Putamen (tissue), 1 donor: Measurements from ENCODE around the gene RAPGEF1.
"Not testable (repeated sequence)": the region's sequence is repeated elsewhere in the genome, so short reads cannot be mapped to it uniquely, and the experiment has no call there.

ENCODE experiments used
- DNase-seq: peaks from one replicate; pipeline ENCODE4 v3.0.0-alpha.2; 2016; ENCODE audit warnings: low spot score

The RAPGEF1 gene

DNA sequence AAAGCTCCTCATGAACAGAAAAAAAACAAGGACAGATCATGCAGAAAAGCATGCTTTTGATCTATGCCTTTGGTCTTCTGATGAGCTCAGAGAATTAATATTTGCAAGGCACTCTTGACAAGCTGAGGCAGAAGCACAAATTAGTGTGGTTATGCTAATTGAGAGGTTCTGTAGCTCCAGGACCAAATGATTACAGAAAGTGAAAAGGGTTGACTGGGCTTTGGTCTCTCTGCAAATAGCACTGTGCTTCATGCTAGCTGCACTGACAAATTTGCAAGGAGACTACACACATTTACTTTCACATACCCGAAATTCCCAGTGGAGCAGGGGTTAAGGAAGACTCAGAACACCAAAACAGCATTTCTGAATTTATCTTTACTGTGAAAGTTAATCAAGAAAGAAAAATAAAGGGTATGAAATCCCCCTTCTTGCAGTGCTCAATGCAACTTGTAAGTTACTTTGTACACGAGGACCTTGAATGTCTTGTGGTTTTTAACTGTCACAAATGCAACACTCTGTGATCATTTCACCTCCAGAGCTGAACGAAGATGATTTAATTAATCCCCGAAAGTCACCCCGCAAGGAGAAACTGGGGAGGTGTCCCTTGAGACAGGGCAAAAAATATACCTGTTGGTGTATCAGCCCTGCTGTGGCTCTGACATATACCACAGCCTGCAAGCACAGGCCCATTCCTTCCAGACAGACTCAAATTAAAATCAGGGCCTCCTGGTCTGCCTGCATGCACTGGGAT, 11.9 kb downstream of the RAPGEF1 start:
- DNase-seq, result no peak

DNA sequence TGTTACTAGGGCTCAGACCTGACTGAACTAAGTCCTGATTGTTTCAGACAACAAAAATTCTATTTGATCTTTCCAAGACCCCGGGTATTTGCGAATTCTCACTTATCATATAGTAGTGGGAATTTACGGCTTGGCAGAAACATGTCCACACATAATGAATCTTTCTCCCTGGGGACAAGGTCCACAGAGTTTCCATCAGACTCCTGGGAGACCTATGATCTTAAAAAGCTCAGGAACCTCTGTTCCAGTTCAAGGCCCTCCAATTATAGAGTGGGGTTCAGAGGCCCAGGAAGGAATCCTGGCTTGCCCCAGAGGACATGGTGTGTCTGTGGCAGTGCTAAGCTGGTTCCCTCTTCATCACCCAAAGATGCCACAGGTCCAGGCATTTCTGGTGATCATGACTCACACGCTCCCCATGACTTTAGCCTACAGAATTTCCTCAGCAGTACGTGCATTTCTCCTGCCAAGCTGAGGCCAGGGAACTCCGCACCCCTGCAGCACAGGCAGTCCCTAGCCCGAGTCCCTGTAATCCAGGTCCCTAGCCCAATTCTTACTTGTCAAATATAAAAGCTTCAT, 12.6 kb downstream of the RAPGEF1 start:
- DNase-seq, result no peak

DNA sequence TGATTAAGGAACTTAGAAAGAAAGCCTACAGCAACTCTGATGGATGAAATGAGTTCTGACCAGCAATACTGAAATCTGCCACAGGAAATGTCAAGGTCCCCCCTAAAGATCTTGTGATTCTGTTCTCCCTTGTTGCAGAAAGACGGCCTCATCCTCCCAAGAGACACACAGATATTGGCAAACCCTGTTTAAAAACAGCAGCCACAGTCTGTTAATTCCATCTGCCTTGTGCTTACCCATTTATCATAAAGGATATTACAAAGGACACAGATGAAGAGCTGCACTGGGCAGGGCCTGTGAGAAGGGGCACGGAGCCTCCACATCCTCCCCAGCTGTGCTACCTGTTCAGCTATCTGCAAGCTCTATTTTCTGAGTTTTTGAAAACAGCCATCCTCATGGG, 15.2 kb downstream of the RAPGEF1 start:
- DNase-seq, result no peak

DNA sequence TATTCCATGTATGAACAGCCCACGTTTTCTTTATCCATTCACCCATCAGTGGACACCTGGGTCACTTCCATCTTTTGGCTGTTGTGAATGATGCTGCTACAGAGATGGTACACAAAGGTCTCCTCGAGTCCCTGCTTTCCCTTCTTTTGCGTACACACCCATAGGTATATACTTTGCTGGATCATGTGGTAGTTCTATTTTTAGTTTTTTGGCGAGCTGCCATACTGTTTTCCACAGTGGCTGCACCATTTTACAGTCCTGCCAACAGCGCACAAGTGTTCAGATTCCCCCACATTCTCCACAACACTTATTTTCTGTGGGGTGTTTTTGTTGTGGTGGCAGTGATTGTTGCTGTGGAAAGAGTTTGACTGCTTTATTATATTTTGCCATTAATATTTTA, 16.2 kb downstream of the RAPGEF1 start:
- no peak for DNase-seq

DNA sequence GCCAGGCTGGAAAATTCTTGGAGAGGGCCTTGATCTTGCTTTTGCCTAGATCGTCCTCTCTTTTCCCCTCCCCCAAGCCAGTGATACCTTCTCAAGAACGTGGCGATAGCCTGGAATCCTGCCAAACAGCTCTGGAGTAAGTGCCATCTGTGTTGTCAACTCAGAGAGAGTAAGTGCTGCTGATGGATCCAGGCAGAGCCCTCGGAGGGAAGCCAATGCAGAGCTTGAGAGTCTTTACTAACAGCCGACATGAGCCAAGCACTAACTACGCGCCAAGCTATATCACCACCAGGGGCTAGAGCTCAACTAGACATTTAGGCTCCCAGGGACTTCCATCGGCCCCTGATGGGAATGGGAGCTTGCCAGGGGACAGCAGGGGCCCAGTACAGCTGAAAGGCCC, 17.6 kb downstream of the RAPGEF1 start:
- DNase-seq, result no peak

DNA sequence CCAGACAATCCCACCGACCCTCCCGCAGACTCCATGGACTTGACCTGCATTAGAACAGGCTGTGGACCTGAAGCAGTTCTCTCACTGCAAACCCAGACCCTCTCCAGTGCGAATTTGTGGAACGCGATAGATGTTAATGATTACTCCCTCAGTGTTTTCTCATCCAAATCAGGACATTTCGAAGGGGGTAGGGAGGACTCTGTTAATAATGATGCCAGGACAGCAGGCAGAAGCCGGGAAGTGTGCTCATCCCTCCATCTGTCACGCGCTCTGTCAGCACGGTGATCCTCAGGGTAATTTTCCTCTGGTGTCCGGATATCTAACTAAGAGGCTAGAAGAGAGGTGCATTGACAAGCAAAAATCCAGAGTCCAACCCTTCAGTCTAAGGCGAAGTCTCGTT, 18.8 kb downstream of the RAPGEF1 start:
- DNase-seq, result no peak

DNA sequence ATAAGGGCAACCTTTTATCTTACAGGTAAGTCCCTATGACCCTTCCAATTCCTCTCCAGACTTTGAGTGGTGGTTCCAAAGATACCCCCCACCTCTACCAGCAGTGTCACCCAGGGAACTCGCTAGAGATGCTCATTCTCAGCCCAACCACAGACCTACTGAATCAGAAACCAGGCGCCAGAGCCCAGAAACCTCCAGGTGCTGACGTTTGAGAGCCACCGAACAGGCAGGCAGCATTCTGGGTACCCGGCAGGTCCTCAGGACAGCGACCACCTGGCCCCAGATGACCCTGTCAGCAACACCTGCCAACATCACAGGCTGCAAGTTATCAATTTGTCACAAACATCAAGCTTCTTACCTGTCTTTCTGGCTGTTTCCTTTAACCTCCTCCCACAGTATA, 19.5 kb downstream of the RAPGEF1 start:
- DNase-seq, result no peak

DNA sequence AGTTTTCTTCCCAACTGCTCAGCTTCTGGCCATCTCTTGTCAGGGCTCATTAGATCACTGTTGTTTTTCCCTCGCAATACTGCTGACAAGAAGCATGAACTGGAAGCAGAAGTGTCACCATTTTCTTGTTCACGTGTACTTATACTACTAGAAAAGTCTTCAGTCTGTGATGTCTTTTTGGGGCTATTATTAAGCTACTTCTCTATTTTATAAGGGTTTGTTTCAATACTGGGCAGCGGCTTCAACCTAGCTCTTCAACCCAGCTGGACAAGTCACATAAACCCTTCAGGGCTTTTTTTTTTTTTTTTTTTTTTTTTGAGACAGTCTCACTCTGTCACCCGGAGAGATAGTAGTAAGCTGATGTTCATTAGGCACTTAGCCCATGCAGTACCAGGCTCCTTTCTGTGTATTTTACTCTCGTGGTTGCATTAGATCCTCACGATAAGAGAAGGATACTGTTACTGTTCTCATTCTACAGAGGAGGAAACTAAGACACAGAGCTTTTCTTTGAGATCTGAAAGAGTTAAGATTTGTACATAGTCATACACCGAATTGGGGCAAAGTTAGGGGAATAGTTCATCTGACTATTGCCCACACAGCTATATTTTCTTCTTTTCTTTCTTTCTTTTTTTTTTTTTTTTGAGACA, 20.5 kb downstream of the RAPGEF1 start:
- no peak for DNase-seq

DNA sequence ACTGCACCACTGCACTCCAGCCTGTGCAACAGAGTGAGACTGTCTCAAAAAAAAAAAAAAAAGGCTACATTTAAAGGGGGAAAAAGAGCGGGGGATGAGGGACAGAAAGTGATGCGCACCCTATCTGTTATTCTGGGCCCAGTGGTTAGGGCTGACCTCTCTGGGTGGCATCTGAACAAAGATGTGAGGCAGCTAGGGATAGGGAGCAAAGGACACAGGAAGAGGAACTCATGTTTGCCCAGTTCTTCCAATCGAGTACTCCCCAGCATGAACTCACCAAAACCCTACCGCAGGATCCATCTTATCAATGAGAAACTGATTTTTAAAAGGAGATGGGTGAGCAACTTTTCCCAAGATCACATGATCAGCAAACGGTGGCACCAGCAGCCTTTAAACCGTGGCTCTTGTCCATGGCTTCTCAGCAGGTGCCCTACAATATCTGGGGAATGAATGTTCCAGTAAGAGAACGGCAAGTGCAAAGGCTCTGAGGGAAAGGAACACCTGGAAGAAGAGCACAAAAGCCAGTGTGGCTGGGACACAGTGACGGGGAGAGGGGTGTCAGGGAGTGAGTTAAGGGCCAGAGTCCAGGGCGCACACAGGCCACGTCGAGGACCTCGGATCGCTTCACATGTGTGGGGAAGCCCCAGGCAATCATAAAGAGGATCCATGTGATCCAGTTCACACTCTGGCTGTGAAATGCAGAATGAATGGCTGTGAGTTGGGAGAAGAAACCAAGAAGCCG, 22.0 kb downstream of the RAPGEF1 start:
- DNase-seq, result no peak

DNA sequence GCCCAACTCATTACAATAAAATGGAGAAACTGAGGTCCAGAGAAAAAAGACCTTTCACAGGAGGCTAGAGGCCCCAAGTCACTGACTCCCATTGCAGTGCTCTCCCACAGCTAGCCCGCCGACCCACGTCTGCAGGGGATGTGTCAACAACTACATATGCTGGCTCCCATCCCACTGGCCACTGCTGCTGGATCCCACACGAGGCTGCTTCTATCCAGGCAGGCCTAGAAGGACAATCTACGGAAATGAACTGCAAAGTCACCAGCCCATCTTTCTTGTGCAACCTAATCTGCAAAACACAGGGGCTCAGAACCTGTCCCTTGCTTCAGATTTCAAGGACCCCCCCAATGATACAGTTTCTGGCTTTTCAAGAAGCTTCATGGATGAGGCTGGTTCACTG, 24.0 kb downstream of the RAPGEF1 start:
- no peak for DNase-seq

DNA sequence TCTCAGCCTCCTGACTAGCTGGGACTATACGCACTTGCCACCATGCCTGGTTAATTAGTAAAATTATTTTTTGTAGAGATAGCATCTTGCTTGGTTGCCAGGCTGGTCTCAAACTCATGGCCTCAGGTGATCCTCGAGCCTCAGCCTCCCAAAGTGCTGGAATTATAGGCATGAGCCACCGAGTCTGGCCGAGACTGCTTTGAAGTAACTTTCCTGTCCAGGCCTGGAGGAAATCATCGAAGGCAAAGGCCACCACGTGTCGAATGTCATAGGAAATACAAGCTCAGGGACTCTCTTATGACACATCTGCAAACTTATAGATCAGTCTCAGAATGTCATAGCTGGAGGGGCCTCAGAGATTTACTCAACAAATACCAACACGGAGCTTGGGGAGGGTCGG, 25.1 kb downstream of the RAPGEF1 start:
- DNase-seq, result no peak

DNA sequence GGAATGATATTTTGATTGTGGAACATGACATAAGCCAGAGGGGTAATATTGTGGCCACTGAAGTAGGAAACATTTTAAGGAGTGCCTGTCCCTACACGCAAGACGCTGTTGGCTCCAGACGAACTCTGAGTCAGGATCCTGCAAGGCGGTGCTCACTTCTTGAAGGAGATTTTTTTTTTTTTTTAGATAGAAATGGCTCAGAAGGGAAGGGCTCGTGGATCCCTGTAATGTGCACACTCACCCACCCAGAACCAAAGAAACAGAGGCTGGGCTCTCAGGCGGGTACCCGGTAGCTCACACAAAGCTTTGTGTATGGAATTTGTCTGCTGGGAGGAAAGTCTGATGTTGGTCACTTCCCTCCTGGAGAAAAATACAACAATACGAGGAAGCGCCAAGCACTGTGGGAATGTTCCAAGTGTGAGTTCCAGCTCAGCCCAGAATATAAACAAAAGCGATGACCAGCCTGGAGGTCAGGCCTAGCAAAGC, 25.7 kb downstream of the RAPGEF1 start:
- no peak for DNase-seq

DNA sequence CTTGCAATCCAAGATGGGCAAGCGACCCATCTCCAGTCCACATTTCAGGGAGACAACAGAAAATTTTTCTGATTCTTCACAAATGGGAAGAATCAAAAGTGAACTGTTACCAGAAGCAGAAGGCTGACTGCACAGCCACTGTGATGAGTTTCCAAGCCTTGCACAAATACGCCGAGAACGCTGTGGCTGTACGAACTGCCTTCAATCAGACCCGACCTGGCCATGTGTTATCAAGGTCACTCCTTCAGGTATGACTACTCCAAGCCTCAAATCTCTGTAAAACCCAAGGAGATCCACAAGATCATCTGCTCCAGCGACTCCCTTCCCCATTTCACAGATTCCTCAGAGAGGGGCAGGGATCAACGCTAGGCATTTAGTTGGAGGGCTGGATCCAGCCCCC, 26.9 kb downstream of the RAPGEF1 start:
- no peak for DNase-seq

DNA sequence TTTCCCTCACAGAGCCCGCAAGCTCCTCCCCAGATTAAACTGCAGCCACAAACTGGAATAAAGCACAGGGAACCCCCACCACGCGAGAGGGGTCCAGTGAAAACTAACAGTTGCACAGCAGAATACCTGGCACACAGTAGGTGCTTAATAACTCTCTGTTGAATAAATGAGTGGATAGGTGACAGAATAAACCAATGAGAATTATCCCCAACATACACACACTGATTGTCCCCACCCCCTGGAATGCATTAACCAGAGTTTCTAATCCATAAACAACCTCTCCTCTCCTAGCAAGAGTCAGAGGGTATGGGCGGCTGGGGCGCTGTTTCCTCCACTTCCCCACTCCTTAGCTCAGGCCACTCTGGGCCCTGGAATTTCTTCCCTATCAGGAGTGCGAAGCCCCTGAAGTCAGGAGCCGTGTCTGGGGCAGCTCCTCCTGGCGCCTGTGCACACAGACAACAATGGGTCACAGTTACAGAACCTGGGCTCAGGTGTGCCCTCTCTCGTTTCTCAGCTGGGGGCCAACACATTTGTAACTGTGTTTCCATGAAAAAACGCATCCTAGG, 27.6 kb downstream of the RAPGEF1 start:
- DNase-seq, result no peak

DNA sequence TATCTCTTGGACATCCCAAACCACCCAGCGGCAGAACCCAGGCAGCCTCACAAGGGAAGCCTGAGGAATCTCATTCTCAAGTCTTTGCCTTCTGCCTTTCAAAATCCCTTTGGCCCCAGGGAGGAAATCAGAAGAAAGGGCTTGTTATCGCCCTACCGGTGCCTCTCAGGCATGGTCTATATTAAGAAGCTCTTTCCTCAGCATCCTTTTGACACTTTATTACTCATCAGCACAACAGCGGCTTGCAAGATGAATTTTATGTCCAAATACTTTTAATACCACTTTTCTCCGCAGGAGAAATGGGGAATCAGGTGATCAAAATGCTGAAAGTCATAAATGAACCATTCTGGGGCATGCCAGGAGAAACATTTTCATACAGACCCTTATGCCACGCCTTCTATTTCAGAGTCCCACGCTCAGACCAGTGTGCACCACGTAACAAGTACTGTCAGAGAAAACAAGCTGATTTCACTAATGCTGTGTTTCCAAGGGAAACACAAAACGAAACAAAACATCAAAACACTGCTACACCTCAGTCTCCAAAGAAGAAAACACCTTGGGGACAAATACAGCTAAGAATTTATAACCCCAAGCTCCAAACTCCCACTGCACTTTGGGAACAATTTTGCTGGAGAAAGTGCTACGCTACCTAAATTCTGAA, 30.0 kb downstream of the RAPGEF1 start:
- DNase-seq, result no peak

DNA sequence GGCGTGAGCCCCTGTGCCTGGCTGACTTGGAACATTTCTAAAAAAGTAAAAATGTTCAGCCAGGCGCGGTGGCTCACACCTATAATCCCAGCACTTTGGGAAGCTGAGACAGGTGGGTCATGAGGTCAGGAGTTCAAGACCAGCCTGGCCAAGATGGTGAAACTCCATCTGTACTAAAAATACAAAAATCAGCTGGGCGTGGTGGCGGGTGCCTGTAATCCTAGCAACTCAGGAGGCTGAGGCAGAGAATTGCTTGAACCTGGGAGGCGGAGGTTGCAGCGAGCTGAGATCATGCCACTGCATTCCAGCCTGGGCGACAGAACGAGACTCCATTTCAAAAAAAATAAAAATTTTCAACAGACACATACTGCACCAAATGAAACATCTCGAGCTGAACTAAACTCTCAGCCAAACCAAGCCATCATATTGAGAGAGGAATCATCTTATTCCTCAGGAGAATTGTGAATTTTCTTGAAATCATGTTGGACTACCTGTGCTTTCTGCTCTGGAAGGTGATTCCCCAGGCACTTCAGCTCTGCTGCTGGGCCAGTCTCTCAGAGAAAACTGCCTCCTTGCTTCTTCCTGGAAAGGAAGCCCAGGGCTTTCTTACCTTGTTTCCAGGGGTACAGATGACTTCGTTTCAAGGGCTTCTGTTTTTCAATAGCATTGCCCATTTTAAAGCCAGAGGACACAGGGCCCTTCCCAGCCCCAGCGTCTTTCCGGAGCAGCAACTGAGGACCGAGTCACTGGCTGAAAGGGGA, 30.7 kb downstream of the RAPGEF1 start:
- DNase-seq, result not testable (repeated sequence)

DNA sequence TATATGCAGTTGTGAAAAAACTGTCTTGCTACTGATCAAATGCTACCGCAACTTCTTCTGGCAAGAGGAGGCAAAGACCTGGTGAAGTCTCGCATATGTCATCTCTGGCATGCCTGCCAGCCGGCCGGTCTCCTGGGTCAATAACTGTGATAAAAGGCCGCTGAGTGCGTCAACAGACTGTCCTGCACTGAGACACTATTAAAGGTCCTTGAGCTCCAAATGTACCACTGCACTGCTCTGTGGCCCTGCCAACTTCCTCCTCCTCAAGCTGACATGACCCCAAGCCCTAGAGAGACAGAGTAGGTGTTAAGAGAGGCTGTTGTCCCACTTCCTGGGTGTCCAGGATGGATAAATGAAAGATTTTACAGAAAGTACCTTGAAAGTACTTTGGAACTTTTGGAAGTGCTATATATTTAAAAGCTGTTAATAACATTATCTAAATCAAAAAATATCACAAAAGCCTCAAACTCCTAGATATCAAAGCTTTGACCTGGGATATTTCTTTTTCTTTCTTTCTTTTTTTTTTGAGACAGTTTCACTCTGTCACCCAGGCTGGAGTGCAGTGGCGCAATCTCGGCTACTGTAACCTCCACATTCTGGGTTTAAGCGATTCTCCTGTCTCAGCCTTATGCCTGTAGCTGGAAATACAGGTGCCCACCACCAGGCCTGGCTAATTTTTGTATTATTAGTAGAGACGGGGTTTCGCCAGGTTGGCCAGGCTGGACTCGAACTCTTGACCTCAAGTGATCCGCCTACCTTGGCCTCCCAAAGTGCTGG, 31.5 kb downstream of the RAPGEF1 start:
- no peak for DNase-seq

DNA sequence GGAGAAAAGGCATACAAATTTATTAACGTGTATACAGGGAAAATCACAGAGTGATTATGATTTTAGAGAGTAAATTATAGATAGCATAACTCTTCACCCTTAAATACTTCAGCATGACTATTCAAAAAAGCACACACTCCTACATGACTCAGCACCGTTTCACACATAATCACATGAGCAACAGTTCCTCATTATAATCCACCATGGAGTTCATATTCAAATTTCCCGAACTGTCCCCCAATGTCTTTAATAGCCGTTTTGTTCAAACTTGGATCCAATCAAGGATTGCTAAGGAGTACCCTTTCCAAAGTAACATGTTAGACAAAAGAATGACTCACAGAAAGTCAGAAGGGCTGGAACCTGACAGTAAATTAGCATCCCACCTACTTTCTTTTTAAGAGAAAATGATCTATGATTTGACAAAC, 32.1 kb downstream of the RAPGEF1 start:
- DNase-seq, result peak; percentile 61

DNA sequence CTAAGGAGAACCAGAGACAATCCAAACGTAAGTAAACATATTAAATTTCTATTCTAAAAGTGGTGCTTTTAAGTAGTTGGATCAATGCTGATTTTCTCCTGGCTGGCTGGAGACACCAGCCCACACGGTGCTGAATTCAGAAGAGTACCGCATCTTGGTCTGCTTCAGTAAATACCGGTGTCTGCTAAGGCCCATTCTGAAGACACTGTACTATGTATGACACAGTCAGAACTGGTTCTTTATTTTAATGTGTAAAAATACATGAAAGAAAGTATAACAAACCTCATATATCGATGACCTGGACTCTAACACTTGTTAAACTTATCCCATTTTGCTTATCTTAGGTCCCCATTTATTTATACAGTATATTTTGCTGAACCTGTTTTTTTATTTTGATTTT, 32.8 kb downstream of the RAPGEF1 start:
- no peak for DNase-seq

DNA sequence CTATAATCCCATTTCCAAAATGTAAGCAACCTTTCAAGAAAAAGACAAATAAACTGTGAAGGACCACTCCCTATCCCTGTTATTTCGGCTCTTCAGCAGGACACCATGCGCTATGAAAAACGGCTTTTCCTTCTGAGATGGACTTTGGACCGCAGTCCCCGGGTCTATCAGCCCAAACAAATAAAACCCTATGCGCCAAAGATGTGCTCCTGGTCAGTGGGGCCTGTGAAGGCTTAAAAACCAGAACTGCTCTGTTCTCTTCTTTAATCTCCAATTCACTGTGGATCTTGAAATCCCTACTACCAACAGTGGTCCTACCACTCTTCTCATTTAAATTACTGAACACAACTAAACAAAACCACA, 33.3 kb downstream of the RAPGEF1 start:
- DNase-seq, result no peak
